GM19463 (cell line): ENCODE measurements around the gene UGT2B28.
"Not testable (repeated sequence)": the region's sequence is repeated elsewhere in the genome, so short reads cannot be mapped to it uniquely, and the experiment has no call there.

ENCODE experiments used
- ATAC-seq: cut with Tn5 transposase; IDR thresholded peaks from one replicate; pipeline ENCODE4 v1.9.1; 2021; ENCODE audit warnings: mild to moderate bottlenecking, moderate library complexity; ENCODE audit not compliant: unreplicated experiment

UGT2B28 gene

GRCh38 chr4:69343114-69343513 is 62.8 kb downstream of the UGT2B28 start:
- ATAC-seq = not testable (repeated sequence)

- ATAC-seq = not testable (repeated sequence)
These were observed 63.5 kb downstream of the UGT2B28 start for GRCh38 chr4:69343558-69344420.
